Medulla oblongata (tissue), 1 donor: ENCODE data around the gene CACNG6.
A peak's percentile ranks its signal among the peaks of the same experiment; 100 is the strongest.
"Not testable (repeated sequence)": the region's sequence is repeated elsewhere in the genome, so short reads cannot be mapped to it uniquely, and the experiment has no call there.

ENCODE experiments used
- DNase-seq: peaks from one replicate; pipeline ENCODE4 v3.0.0-alpha.2; 2015; ENCODE audit errors: extremely low spot score

CACNG6 gene

GRCh38 chr19:54001496-54001895 lies 10.1 kb downstream of the CACNG6 start:
- no peak for DNase-seq

GRCh38 chr19:54002495-54003315 lies 11.3 kb downstream of the CACNG6 start:
- no peak for DNase-seq

GRCh38 chr19:54009440-54009839 lies 18.0 kb downstream of the CACNG6 start:
- no peak for DNase-seq

- no peak for DNase-seq
These were observed 19.0 kb downstream of the CACNG6 start for GRCh38 chr19:54010474-54010873.

DNA sequence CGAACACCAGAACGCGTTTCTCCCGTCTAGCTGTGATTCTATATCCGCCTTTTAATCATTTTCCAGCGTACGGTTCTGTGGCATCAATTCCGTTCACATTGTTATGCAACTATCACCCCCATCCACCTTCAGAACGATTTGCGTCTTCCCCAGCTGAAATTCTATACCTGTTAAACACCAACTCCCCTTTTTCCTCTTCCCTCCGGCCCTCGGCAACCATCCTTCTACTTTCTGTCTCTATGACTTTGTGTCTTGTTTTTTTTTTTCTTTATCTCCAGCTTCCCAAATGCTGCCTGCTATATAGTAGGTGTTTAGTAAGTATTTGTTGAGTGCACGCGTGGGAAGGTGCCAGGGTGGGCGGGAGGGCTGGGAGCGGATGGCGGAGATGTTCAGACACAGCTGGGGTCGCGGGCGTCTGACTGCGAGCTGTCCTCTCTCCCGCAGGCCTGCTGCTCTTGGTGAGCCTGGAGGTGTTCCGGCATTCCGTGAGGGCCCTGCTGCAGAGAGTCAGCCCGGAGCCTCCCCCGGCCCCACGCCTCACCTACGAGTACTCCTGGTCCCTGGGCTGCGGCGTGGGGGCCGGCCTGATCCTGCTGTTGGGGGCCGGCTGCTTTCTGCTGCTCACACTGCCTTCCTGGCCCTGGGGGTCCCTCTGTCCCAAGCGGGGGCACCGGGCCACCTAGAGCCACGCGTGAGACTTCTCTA lies 20.2 kb downstream of the CACNG6 start:
- DNase-seq = no peak

DNA sequence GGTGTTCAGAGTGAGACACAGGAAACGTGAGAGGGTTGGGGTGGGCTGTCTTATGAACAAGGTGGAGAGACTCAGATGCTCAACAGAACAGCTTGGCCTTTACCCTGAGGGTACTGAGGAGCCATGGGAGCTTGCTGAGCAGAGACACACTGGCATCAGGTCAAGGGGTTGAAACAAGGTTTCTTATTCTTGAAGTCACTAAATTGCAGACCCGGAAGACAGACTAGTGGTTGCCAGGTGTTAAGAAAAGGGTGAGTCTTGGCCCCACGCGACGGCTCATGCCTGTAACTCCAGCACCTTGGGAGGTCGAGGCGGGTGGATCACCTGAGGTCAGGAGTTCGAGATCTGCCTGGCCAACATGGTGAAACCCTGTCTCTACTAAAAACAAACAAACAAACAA lies 22.4 kb downstream of the CACNG6 start:
- DNase-seq = no peak

DNA sequence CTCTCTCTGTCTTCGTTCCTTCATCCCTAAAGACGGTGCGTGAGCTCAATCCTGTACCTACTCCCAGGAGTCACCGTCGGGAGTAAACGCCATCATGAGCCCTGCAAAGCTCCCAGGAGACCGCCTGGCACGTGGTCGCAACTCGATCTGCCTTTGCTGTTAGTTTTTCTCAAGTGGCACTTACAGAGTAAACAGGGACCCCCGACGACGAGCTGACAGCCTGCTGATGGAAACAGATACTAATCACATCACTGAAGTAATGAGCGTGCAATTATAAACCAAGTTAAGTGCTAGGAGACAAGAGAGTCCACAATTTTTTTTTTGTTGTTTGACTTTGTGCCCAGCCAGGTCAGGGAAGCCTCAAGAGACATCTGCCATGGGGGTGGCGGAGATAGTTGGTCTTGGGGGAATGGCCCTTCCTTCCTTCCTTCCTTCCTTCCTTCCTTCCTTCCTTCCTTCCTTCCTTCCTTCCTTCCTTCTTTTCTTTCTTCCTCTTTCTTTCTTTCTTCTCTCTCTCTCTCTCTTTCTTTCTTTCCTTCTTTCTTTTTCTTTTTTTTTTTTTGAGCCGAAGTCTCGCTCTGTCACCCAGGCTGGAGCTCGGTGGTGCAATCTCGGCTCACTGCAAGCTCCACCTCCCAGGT lies 23.6 kb downstream of the CACNG6 start:
- no peak for DNase-seq

GRCh38 chr19:54017261-54017660 lies 25.8 kb downstream of the CACNG6 start:
- DNase-seq = no peak

DNA sequence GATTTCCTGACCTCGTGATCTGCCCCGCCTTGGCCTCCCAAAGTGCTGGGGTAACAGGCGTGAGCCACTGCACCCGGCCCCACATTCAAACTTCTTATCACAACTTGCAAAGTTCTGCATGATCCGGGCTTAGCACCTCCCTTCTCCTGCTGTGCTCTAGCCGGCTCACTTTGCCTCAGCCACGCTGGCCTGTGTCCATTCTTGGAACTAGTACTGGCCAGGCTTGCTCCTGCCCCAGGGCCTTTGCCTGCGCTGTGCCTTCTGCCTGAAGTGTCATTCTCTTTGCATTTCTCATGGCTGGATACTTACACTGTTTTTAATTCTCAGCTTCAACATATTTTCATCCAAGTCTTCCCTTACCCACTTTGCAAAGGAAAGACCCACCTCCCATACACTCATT lies 29.9 kb downstream of the CACNG6 start:
- DNase-seq = no peak

DNA sequence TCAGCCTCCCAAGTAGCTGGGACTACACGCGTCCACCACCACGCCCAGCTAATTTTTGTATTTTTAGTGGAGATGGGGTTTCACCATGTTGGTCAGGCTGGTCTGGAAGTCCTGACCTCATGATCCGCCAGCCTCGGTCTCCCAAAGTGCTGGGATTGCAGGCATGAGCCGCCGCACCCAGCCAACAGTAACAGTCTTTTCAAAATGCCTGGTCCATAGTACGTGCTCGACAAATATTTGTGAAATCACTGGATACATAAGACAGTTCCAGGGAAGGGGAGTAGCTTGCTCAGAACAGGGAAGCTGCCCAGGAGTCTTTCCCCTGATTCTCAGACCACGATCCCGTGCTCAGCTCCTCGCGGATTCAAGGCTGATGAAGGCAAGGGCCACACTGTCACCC lies 30.5 kb downstream of the CACNG6 start:
- DNase-seq = no peak

DNA sequence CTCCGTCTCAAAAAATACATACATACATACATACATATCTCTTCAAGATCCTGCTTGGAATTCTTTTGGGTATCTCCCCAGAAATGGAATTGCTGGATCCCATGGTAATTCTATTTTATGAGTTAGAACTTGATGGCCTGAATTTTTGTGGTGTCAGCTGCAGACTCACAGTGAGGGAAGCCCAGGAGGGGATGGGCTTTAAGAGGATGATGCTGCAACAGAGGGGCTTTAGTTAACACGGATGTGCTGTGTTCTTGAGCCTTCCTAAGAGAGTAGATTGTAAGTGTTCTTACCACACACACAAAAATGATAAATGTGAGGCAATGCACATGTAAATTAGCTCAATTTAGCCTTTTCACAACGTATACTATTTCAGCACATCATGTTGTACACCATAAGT lies 31.8 kb downstream of the CACNG6 start:
- no peak for DNase-seq

- DNase-seq = no peak
These were observed 33.2 kb downstream of the CACNG6 start for GRCh38 chr19:54024660-54025059.

- no peak for DNase-seq
These were observed 35.2 kb downstream of the CACNG6 start for GRCh38 chr19:54026656-54027055.

DNA sequence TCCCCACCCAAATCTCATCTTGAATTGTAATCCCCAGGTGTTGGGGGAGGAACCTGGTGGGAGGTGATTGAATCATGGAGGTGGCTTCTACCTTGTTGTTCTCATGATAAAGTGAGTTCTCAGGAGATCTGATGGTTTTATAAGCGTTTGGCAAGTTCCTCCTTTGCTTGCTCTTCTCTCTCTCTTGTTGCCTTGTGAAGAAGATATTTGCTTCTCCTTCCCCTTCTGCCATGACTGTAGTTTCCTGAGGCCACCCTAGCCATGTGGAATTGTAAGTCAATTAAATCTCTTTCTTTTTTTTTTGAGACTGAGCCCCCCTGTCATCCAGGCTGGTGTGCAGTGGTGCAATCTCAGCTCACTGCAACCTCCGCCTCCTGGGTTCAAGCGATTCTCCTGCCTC lies 37.9 kb downstream of the CACNG6 start:
- DNase-seq = no peak

DNA sequence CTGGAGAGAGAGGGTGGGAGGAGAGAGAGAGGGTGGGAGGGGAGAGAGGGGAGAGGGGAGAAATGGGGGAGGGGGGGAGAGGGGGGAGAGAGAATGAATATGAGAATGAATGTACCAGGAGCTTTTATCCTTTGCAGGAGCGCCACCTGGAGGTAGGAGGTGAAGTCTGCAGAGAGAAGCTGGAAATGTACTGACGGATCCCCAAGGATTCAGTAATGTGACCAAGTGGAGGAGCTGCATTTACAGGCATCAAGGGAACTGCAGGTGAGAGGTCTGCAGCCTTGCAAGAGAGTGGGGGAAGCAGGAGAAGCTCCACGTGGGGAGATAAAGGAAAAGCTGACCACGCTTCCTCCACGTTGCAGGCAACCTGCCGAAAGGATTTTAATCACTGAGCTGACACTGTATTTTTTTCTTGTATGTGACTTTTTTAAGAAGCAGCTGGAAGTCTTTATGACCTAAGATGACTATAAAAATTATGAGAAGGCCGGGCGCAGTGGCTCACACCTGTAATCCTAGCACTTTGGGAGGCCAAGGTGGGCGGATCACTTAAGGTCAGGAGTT lies 38.6 kb downstream of the CACNG6 start:
- peak; percentile 69 for DNase-seq

GRCh38 chr19:54030895-54031586 lies 39.6 kb downstream of the CACNG6 start:
- no peak for DNase-seq

DNA sequence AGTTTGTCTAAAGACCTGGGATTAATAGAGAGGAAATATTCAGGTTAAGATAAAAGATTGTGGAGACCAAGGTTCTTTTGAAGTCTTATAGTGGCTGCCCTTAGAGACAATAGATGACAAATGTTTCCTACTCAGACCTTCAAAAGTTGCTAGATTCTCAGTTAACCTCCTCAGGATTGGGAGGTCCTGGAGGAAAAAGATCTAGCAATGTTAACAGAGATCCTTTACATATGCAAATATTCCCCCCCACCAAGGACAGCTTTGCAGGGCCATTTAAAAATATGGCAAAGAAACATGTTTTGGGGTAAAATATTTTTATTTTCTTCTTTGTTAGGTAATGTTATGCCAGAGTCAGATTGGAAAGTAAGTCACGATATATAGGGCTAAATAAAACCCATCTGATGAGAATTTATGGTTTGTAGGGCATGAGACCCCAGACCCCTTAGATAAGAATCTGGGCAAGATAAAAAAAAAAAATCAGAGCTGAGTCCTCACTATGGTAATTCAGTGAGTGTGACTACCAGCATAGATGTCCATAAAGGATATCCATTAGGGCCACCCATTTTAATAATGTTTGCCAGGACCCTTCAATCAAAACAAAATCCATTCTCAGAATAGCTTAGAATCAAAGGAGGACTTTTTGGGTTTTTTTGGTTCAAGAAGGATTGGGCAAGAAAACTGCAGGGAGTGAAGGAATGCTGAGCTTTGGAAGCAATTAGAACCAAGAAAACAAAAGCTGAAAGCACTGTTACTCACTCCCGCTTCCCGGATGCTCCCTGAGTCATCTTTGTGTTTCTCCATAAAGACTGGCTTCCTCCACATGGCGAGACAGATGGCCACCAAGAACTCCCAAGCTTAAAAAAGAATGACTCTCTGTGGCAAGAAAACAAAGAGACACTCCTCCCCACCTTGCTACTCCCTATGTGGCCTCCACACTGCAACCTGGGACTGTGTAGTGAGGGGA lies 44.1 kb downstream of the CACNG6 start:
- no peak for DNase-seq

DNA sequence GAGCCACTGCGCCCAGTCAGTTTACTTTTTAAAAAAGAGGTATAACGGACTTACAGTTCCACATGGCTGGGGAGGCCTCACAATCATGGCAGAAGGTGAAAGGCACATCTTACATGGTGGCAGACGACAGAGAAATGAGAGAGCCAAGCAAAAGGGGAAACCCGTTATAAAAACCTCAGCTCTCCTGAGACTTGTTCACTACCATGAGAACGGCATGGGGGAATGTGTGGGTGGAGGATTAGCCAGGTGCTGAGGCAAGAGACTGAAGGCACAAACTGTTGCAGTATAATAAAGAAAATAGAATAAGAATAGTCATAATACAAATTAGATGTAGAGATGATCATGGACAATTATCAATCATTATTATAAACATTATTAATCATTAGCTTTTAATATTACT lies 45.1 kb downstream of the CACNG6 start:
- DNase-seq = not testable (repeated sequence)

DNA sequence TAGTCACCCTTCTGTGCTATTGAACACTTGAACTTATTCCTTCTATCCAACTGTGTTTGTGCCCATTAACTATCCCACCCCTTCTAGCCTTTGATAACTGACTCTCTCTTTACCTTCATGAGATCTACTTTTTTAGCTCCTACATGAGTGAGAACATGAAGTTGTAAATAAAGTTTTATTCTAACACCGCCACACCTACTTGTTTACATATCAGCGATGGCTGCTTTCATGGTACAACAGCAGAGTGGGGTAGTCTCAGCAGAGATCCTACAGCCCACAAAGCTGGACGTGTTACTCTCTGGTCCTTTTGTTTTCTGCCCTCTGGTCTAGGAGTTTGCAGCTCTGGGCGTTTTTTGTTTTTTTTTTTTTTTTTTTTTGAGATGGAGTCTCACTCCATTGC lies 48.6 kb downstream of the CACNG6 start:
- DNase-seq = no peak

GRCh38 chr19:54041969-54042606 lies 50.7 kb downstream of the CACNG6 start:
- DNase-seq = no peak
